HG03039 (cell line): ENCODE measurements around the gene PHKG2.

Source experiments
- ATAC-seq: cut with Tn5 transposase; IDR thresholded peaks from one replicate; pipeline ENCODE4 v1.9.1; 2021; ENCODE audit warnings: mild to moderate bottlenecking, moderate library complexity; ENCODE audit not compliant: unreplicated experiment

The PHKG2 gene

DNA sequence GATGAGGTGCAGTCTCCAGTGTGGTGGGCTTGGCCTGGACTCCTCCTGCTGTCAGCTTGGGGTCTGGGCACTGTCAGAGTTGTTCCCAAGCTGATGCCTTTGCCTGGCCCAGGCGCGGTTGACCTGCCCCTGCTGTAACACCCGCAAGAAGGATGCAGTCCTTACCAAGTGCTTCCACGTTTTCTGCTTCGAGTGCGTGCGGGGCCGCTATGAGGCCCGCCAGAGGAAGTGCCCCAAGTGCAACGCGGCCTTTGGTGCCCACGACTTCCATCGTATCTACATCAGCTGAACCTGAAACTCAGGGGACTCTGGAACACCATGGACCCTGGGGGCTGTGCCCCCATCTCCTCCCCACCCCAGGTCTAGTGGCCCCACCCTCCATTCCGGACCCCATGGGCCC, 25.6 kb downstream of the PHKG2 start:
- ATAC-seq: no peak

DNA sequence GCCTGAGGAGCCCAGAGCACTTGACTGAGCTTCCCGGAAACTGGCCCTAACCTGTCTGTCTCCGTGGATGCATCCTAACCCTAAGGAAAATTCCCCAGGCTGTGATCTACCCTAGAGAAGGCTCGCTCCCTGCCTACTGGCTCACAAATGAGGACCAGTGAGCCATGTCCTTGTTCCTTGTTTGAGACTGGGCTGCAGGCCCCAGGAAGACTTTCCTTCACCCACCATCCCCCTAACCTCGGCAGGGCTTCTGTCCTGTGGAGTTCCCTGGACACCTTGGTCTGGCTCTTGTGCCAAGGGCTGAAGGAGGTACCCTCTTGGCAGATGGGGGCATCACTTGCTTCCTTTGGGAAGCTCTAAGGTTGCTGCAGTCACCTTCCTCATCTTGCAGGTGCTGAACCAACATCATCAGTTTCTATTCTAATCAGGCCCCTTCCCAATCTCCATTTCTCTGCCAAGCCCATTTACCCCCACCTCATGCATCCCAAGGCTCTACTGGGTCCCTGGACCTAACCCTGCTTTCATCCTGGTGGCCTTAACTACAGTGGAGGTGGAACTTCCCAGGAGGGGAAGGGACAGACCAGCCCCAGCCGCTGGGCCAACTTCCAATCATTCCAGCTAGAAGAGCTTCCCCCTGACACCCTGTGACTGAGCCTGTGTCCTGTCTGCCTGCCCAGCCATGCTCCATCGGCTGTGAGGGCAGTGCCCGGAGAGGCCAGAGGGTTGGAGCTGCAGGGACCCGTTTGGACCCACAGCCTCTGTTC, 26.3 kb downstream of the PHKG2 start:
- no peak for ATAC-seq

DNA sequence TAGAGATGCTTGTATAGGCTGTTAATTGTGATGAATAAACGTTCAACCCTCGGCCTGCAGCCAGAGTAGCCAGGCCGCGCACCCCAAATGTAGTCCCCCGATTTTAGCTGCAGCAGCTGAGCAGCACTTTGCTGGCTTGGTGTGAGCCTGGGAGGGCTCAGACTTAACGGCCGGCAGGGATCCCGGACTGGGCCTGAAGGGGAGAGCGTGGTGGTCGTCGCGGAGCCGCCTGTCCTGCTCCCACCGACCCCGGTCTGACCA, 26.8 kb downstream of the PHKG2 start:
- ATAC-seq: no peak

DNA sequence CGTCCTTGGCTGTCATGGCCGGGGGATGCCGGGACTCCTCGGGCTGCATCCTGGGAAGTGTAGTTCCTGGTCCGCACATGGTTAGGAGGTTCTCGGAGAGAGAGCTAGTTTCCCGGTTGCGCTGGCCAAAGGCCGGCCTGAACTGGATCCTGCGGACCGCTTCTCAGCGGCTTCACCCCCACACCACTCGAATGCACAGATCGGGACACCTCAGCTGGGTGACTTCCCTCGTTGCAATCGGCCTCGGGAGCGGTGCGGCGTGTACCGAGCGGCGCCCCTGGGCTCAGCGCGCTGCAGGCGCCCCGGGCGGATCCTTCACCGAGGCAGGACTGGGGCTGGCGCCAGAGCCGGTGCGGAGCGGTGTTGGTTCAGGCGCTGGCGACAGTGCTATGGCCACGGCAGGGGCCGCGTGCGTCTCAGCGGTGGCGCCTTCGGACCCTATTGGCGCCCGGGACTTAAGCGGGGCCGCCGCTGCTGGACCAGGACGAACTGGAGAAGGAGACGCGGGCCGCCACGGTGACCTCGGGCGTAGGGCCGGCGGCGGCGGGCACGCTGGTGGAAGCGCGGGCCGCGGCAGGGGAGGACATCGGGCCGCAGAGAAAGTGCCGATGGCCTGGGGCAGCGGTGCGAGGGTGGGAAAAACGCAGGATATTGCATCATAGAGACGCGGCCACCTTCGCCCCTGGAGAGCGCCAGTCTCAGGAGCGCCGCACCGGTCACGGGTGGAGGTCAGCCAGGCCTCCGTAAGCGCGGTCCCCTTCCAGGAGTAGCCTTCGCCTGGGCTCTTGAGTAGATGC, 27.4 kb downstream of the PHKG2 start:
- peak; percentile 50 for ATAC-seq

DNA sequence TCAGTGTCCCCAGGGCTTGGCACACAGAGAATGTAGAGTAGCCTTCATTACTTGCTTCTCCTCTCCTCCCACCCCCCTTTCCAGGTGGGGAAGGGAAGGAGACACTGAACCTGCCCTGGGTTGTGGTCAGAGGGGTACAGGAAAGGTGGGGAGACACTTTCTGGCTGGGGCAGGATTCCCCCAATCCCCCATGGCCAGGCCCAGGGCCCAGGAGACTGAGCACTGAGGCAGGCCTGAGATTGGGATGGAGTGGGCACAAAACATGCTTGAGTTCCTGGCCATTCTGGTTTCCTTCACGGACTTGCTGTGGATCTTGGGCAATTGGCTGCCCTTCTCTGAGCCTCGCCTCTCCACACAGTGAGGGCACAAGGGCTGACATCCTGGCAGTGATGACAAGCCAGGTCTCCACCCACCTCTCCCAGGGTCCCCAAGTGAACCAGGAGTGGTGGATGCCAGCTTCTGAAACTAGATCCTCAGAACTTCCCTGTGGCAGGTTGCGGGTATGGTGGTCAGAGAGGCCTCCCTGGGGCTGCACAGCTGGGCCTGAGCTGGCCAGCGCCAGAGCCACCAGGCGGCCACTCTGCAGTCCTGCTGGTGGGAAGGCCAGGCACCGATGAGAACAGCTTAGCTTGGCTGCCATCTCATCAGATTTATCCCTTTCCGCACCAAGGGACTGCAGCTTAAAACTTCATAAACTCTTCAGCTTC, 29.5 kb downstream of the PHKG2 start:
- no peak for ATAC-seq

DNA sequence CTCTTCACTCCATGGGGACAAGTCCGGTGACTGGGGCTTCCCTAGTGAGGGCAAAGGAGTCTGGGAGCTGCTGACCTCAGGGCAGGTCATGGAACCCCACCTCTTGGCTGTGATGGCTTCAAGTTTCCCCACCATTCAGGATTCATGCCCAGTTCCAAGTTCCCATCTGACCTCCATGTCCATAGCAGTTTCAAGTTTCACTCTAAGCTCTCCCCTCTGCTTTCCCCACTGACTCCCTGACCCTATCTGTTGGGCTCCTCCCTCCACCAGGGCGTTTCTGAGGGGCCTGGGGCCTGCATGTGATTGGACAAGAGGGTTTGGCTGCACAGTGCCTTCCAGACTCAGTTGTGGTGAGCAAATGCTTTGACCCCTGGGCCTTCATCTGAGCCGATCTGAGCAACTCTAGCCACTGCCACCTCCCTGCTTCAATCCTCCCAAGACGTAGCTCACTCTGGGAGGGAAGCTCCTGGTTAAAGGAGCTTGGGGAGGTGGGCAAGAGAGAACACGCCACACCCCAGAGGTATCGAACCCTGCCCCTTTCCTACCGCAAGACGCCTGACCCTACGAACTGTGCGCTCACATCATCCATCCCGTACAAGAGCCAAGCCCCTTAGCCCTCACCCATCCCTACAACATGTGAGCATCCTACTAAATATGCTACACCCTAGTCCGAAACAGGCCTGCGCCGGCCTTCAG, 30.5 kb downstream of the PHKG2 start:
- ATAC-seq: no peak

DNA sequence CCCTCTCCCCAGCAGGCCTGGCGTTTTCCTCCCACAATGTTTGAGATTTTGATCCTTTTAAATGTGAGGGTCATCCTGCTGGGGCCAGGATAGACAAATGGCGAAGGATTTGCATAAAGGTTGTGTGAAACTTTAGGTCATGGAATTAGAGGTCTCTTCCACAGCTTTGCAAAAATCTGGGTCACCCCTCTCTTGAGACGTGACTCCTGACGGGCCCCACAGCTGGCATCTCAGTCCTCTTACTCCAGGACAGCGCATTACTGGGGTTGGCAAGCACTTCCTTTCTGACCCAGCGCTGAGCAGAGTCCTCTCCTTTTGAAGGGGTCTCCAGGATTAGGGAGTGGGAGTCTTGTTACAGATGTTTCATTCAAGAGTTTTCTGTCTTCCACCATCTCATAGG, 31.4 kb downstream of the PHKG2 start:
- no peak for ATAC-seq

DNA sequence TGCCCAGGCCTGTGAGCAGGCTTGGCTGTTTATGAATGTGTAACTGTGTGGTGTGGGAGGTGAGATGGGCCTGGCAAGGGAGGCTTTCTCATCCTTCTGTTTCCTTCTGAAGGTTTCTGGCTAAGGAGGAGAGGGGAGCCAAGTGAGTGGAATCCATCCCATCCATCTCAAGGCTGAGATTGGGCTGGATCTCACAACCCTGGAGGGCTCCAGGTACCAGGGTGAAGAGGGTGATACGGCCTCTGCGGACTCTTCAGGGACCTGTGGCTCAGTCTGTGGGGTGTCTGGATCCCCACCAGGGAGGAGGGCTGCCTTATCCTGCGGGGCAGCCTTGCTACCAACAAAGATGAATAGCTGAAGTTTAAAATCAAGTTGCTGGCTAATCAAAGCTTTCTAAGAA, 31.8 kb downstream of the PHKG2 start:
- no peak for ATAC-seq

DNA sequence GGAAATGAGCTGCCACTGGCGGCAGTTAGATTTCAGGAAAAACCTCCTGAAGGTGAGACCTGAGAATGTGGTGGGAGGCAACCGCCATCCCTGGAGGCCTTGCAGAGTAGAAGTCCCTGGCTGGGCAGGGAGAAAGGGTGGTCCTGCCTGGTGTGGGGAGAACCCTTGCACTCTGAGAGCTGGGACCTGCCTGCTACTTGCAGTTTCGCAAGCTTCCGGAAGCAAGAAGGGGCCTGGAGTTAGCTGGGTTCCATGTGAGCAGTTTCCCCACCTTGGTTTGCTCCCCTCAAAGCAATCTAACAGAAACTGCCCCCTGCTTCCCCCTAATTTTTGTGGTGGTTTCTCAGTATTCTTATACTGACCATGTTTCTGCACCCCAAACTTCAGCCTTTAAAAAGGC, 32.3 kb downstream of the PHKG2 start:
- ATAC-seq: no peak

DNA sequence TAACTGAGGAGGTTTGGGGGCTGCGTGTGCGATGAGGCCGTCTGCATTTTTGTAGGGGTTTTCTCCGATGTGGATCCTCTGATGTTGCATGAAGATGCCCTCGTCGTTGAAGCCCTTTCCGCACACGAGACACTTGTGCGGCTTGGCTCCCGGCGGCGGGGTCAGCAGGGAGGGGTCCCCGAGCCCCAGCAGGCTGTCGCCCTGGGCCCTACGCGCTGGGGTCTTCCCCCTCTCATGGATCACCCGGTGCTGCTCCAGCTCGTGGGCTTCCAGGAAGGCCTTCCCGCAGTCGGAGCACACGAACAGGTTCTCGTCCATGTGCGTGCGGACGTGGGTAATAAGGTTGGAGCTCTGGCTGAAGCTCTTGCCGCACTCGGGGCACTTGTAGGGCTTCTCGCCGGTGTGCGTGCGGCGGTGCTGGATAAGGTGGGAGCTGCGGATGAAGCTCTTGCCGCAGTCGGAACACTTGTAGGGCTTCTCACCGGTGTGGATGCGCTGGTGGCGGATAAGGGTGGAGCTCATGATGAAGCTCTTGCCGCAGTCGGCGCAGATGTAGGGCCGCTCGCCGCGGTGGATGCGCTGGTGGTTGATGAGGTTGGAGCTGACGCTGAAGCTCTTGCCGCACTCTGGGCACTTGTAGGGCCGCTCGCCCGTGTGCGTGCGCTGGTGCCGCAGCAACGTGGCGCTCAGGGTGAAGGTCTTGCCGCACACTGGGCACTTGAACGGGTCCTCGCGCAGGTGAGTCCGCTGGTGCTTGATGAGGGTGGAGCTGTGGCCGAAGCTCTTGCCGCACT, 34.5 kb downstream of the PHKG2 start:
- ATAC-seq: no peak

DNA sequence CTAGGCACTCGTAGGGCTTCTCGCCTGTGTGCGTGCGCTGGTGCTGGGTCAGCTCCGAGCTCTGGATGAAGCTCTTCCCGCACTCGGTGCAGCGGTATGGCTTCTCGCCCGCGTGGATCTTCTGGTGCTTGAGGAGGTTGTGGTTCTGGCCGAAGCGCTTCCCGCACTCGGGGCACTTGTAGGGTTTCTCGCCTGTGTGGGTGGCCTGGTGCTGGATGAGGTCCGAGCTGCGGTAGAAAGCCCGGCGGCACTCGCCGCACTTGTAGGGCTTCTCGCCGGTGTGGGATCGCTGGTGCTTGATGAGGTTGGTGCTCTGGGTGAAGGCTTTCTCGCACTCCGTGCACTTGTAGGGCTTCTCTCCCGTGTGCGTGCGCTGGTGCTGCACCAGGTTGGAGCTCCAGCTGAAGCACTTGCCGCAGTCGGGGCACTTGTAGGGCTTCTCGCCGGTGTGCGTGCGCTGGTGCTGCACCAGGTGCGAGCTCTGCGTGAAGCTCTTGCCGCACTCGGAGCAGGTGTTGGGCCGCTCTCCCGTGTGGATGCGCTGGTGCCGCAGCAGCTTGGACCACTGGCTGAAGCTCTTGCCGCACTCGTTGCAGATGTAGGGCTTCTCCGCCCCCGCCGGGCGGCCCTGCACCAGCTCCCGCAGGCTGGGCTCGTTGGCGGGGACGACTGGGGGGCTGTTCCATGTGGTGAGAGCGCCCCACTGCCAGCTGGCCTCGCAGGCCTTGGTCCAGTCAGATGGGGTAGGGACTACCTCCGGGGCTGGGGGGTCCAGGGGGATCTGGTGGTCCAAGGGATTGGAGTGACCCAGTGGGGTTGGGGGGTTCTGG, 35.3 kb downstream of the PHKG2 start:
- no peak for ATAC-seq

DNA sequence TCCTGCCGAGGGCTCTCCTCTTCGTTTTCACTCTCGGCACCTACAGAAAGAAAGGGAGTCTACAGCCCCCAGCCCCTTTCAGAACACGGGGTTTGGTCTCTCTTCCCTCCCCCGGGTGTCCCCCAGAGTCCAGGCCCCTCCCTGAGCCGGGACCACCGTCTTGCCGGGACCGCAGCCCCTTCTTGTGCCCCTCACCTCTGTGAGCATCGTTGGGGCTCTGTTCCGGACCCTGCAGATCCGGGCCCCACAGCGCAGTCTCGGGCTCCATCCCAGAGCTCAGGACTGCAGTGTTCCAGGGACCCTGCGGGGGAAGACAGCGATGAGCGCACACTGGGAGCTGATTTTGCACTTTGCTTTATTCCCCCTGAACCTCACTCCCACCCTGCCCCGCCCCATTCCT, 36.0 kb downstream of the PHKG2 start:
- ATAC-seq: no peak

DNA sequence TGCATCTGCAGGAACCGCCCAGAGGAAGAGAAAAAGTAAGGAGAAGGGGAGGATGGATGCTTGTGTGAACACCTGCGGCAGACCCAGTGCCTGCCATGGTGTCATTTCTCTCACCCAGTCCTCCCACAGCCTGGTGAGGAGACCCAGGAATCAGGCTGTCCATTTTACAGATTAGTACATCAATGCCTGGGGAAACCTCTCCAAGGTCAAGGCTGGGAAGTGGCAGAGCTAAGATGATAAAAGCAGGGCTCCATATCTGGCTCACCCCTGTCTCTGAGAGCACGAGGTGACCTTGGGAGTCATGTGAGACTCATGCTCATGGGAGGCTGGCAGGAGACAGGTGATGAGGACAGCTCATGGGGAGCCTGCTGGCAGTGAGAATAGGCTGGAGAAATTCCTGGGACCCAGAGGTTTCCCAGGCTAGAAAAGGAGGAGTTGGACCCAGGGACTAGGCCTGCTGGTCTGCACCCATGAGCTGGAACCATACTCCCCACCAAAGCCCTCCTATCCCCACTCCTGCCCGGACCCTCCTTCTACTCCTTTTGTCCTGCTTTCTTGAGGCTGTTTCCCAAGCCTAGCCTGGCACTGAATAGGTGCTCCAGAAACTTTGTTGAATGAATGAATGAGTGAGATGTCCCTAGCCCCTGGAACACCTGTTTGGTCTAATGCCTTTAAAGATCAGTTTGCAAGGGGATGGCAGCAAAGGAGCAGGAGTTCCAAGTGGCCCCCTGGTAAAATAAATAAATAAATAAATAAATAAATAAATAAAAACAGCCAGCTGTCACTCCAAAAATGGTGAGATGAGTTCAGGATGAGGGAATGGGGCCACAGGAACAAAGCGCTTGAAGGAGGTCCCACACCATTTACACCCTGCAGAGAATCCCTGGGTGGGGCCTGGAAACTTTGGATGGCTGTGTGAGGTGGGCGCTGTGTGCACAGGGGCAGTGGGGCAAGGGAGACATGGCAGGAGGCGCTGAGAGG, 37.2 kb downstream of the PHKG2 start:
- no peak for ATAC-seq

DNA sequence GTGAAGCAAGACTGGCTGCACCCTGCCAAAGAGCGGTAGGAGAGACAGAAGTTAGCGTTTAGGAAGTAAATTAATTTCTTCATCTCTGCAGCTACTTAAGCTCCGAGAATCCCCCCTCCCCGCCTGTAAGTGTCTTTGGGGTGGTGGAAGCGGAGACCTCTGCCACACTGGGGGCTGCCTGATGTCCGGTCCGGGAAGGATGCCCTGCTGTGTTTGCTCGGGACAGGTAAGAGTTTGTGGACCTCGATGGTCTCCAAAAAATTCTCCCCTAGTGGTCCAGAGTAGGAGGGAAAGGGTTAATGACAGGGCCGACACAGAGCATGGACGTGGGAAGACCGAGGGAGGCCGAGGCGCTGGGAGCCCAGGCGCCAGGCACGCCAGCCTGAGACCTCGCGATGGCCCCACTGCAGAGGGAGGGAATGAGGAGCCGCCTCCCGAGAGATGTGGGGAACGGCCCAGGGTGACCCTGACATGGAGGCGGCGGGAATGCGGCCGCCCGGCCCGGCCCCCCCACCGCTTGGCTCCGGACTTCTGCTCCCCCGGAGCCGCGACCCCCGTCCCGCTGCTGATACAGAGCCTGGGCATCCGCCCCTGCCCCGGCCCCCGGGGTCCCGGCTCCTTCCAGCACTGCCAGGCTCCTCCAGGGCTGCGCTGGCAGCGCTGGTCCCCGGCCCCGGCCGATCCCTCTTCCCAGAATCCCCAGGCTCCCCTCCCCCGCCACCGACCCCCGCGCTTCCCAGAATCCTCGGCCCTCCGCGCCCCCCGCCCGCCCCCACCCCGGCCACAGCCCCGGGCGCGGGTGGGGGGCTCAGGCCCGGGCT, 38.1 kb downstream of the PHKG2 start:
- no peak for ATAC-seq

DNA sequence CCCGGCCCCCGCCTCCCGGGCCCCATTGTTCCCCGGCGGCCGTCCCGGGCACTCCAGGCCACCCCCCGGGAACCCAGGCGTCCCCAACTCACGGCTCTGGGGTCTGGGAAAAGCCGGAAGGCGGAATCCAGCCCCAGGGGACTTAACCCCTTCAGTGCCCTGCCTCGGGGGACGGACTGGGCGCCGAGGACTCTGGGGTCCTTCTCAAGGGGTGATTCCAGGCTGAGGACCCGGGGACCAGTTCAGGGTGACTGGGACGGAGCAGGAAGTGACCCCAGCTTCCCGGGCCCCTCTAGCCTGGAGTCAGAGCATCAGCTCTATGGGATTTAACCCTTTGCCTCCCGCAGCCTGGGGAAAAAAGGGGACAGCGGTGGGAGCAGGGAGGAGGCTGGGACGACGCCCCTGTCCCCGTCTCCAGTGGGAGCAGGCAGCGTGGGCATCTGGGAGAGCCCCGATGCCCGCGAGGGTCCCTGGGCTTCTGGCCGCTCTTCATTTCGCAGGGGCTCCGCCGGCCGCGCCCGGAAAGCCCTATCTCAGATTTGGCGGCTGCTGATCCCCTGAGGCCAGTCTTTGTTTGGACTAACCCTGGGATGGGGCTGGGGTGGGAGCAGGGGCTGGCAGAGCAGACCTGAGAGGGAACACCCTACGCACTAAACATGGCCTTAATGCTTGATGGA, 38.8 kb downstream of the PHKG2 start, which contains the start of gene ZNF629:
ZNF629 (minus strand) TSS at position 270 of the 677 bp plus-strand sequence. CDS start 2,723 bp downstream, outside the sequence.
- no peak for ATAC-seq

DNA sequence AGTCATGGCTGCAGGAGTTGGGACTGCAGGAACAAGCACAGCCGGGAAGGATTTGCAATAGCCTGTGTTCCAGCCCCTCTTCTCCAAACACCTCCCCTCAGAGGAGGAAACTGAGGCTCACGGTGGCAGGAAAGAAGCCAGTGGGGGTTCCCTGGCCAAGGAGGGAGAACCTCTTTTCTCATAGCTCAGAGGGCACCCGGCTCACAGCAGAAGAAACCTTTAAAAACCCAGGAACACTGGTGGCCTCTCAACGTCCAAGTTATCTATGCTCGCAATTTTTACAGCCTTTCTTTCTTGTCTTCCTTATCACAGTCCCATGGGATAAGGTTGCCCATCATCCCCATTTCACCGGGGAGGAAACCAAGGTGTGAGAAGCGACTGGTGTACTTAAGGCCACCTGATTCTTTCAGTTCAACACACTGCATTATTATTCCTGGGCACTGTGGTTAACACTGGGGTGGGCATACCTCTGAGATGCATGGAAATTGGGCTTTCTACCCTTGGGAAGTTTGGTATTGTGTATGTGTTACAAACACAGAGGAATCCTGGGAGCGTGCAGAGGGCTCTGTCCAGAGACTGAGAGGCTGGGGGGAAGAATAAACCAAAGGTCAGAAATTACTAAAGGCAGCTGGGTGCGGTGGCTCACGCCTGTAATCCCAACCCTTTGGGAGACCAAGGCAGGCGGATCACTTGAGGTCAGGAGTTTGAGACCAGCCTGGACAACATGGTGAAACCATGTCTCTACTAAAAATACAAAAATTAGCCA, 39.6 kb downstream of the PHKG2 start:
- no peak for ATAC-seq
